ENCODE measurements around the gene CREBL2.
"Not testable (repeated sequence)": the region's sequence is repeated elsewhere in the genome, so short reads cannot be mapped to it uniquely, and the experiment has no call there.

The CREBL2 gene

DNA sequence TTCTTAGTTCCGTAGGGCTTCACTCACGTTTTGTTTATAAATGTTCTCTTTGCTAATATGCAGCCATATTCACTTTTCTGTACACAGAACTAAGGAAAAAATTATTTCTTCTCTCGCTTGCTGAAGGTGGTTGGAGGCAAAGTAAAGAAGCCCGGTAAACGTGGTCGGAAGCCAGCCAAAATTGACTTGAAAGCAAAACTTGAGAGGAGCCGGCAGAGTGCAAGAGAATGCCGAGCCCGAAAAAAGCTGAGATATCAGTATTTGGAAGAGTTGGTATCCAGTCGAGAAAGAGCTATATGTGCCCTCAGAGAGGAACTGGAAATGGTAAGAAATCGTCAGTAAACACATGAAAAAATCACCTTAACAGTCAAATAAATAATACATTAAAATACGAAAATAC, 24.0 kb downstream of the CREBL2 start:
- DNase-seq (ENCODE audit: low read depth in 2 of 2, low spot score in 1 of 2) = no peak

DNA sequence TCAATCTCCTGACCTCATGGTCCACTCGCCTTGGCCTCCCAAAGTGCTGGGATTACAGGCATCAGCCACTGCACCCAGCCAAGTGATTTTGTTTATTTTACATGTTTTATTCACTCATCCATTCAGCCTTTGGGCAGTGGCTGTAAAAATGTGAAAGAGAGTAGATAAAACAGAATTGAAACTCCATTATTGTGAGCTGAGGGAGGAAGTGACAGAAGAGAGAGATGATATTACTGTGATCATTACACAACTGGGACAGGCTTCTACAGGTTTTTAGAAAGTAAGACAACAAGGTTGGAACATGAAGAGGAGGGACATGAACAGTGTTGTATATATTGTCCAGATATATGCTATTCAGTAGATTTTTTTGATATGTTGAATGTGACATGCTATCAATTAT, 25.0 kb downstream of the CREBL2 start:
- no peak for DNase-seq (ENCODE audit: low read depth in 2 of 2, low spot score in 1 of 2)

DNA sequence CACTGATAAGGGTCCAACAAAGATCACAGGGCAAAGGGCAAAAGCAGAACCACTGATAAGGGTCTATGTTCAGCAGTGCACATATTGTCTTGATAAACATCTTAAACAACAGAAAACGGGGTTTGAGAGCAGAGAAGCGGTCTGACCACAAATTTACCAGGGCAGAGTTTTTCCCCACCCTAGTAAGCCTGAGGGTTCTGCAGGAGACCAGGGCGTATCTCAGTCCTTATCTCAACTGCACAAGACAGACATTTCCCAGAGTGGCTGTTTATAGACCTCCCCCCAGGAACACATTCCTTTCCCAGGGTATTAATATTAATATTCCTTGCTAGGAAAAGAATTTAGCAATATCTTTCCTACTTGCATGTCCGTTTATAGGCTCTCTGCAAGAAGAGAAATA, 28.3 kb downstream of the CREBL2 start:
- DNase-seq (ENCODE audit: low read depth in 2 of 2, low spot score in 1 of 2) = not testable (repeated sequence)

DNA sequence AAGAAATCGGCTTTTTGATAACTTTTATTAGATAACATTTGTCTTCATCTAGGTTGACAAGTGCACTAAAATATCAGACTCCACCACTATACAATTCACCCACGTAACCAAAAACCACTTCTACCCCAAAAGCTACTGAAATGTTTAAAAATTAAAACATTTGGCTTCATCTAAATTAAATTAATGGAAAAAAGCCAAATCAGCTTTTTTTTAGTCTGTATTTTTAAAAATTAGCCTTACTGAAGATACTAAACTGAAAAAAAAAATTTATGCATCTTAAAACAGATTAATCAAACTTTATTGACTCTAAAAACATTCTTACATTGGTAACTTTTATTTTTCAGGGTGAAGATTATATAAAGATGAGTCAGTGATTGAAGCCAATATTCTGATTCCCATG, 30.0 kb downstream of the CREBL2 start:
- no peak for DNase-seq (ENCODE audit: low read depth in 2 of 2, low spot score in 1 of 2)

DNA sequence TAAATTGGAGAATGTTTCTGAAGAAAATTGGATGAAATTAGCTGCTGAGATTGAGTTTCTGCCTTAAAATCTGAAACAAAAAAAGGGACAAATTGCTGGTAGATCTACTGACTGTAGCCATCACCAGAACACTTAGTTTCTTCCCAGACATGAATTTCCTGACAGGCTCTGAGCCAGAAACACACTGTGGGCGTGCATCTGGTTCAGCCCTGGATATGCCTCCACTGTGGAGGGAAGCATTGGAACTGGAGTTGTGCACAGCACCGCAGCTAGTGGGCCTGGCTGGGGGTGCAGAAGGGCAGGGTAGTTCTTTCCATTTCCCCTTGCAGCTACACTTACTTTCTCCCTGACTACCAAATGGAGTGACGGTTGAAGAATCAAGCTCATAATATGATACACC, 31.2 kb downstream of the CREBL2 start:
- DNase-seq (ENCODE audit: low read depth in 2 of 2, low spot score in 1 of 2) = no peak

GRCh38 chr12:12645485-12645884, 33.8 kb downstream of the CREBL2 start:
- no peak for DNase-seq (ENCODE audit: low read depth in 2 of 2, low spot score in 1 of 2)

DNA sequence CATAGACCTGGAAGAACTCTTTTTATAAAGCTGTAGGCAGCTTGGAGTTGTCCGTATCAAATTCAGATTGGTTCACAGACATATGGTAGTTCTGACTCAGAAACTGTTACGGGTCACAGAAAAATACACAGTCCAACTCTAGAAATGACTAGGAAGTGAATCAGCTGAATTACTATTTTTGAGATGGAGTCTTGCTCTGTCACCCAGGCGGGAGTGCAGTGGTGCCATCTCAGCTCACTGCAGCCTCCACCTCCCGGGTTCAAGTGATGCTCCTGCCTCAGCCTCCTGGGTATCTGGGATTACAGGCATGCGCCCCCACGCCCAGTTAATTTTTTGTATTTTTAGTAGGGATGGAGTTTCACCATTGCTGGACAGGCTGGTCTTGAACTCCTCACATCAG, 34.3 kb downstream of the CREBL2 start:
- DNase-seq (ENCODE audit: low read depth in 2 of 2, low spot score in 1 of 2) = not testable (repeated sequence)

DNA sequence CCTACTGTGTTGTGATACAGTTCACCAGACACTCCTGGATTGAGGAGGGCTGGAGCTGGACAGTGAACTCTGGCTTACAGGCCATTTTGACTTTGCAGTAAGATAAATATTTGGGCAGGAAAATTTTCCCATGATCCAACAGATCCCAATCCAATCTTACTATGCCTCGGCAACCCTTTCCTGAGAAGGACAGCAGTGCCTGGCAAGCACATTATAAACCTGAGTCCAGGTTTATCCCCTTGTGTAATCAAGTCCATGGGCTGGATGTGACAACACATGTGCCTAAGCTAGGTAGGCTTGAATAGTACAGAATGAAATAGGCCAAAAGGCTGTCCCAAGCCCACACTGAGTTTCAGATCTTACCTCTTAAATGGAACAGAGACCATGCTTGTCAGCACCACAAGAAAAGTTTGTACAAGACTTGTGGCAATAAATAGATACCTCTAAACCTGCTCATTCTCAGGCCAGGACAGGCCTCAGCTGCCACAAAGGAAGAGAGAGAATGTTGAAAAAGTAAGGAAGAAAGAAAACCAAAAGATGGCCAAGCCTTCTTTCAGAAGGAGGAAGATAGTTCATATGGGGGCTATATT, 34.9 kb downstream of the CREBL2 start:
- DNase-seq (ENCODE audit: low read depth in 2 of 2, low spot score in 1 of 2) = no peak

DNA sequence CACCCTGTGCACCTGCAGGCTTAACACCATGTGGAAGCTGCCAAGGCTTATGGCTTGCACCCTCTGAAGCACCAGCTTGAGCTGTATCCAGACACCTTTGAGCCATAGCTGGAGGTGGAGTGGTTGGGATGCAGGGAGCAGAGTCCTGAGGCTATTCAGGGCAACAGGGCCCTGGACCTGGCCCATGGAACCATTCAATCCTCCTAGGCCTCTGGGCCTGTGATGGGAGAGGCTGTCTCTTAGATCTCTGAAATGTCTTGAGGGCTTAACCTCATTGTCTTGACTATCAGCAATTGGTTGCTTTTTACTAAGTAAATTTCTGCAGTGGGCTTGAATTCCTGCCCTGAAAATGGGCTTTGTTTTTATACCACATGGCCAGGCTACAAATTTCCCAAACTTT, 36.6 kb downstream of the CREBL2 start:
- no peak for DNase-seq (ENCODE audit: low read depth in 2 of 2, low spot score in 1 of 2)

GRCh38 chr12:12648951-12649650, 37.4 kb downstream of the CREBL2 start:
- no peak for DNase-seq (ENCODE audit: low read depth in 2 of 2, low spot score in 1 of 2)

DNA sequence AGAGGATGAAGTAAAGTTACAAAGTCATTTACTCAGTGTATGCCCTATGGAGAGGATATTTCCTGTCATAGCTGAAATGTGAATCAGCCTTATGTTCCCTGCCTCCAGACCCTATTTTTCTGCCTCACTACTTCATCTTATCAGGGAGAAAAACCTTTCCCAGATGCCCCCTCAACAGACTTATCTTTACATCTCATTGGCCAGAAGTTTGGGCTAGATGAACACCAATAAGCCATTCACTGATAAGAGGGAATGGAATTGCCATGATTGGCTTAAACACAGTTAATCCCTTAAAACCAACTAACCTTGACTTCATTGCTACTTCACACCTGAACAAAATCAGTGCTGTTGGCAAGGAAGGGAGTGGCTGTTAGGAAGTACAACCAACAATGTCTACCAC, 40.1 kb downstream of the CREBL2 start:
- no peak for DNase-seq (ENCODE audit: low read depth in 2 of 2, low spot score in 1 of 2)

DNA sequence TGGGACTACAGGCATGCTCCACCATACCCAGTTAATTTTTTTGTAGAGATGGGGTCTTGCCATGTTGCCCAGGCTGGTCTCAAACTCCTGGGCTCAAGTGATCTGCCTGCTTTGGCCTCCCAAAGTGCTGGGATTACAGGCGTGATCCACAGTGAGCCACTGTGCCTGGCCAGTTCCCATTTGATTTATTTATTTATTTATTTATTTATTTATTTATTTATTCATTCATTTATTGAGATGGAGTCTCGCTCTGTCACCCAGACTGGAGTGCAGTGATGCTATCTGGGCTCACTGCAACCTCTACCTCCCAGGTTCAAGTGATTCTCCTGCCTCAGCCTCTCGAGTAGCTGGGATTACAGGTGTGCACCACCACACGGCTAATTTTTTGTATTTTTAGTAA, 41.0 kb downstream of the CREBL2 start:
- DNase-seq (ENCODE audit: low read depth in 2 of 2, low spot score in 1 of 2) = not testable (repeated sequence)

DNA sequence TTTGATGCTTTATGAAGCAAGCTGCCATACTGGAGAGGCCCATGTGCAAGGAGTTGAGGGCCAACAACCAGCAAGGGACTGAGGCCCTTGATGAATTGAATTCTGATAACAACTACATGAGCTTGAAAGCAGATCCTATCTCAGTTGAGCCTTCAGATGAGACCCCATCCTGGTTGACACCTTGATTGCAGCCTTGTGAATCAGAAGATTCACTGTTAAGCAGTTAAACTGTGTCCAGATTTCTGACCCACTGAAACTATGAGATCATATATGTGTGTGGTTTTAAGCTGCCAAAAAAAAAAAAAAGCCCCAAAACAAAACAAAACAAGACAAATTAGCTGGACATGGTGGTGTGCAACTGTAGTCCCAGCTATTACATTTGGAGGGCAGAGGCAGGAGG, 42.2 kb downstream of the CREBL2 start:
- no peak for DNase-seq (ENCODE audit: low read depth in 2 of 2, low spot score in 1 of 2)

- no peak for DNase-seq (ENCODE audit: low read depth in 2 of 2, low spot score in 1 of 2)
These were observed 43.2 kb downstream of the CREBL2 start for GRCh38 chr12:12654691-12655460.

GRCh38 chr12:12660201-12660600, 48.5 kb downstream of the CREBL2 start:
- no peak for DNase-seq (ENCODE audit: low read depth in 2 of 2, low spot score in 1 of 2)

DNA sequence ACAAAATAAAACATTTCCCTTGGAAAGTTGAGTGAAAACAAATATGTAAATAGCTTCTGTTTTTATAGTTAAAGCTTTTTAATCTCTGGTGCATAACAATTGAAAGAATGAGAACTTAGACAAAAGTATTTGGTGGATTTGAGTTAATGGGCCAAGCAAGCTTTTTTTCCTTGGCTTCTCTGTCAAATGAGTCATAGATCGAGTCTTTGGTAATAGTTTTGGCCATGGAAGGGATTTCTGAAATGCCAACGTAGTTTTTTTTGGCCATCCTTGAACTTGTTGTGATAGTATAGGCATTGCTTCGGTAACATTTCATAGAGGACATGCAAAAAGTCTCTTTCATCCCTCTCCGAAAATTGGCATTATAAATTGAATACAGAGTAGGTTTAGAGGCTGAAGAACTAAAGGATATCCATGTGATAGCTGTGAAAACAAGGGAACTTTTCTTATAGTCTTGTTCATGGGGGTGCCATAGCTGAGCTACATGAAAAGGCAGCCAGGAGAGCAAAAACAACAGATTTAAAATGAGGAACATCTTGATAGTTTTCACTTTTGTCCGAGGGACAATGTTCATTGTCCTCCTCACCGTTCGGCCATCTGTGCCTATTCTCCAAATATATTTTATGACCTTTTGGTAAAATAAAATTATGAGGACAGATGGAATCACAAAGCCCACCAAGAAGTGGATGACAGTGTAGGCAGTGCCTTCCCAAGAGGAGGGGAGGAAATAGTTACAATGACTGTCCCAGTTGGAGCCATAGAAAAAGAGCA, 49.6 kb downstream of the CREBL2 start:
- DNase-seq (ENCODE audit: low read depth in 2 of 2, low spot score in 1 of 2) = no peak

- DNase-seq (ENCODE audit: low read depth in 2 of 2, low spot score in 1 of 2) = no peak
These were observed 52.1 kb downstream of the CREBL2 start for GRCh38 chr12:12663644-12664294.

DNA sequence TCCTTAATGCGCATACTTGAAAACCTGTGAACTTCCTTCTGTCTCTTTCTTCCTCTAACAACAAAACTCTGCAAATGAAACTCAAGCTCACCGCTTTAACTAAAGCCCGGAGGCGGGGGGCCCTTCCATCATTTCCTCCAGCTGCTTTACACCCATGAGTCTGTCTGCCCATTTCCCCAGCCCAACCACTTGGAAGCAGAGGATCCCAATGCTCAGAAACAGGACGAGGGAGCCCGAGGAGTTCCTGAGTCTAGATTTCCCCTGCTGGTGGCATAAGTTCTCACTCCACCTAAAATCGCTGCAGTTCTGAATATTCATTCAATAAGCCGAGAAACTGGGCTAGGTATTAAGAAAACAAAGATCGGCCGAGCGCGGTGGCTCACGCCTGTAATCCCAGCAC, 53.5 kb downstream of the CREBL2 start:
- DNase-seq (ENCODE audit: low read depth in 2 of 2, low spot score in 1 of 2) = no peak

GRCh38 chr12:12668005-12668404, 56.3 kb downstream of the CREBL2 start:
- DNase-seq (ENCODE audit: low read depth in 2 of 2, low spot score in 1 of 2) = no peak

DNA sequence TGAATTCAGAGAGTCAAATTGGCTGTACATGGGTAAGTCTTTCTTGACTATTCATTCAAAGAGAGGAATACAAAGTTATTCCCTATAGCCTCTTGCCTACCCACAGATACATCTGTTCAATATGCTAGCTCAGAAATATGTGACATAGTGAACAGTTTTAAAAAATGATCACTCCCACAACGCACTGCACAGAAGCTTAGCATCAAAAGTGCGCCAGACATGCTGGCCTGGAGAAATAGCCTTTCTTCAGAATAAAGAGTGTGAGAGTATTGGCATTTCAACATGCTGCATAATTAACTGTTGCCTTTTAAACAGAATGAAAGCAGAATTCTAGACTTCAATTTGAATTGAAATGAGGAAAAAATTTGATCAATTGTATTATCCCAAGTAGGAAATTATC, 57.3 kb downstream of the CREBL2 start:
- DNase-seq (ENCODE audit: low read depth in 2 of 2, low spot score in 1 of 2) = no peak

Data from stimulated activated CD8-positive, alpha-beta memory T cell treated with anti-CD3 and anti-CD28 coated beads, Interleukin-4, amount 100 ng/mL, for 4 hours (primary cell).